ENCODE results near the gene KIAA0753.

DNA sequence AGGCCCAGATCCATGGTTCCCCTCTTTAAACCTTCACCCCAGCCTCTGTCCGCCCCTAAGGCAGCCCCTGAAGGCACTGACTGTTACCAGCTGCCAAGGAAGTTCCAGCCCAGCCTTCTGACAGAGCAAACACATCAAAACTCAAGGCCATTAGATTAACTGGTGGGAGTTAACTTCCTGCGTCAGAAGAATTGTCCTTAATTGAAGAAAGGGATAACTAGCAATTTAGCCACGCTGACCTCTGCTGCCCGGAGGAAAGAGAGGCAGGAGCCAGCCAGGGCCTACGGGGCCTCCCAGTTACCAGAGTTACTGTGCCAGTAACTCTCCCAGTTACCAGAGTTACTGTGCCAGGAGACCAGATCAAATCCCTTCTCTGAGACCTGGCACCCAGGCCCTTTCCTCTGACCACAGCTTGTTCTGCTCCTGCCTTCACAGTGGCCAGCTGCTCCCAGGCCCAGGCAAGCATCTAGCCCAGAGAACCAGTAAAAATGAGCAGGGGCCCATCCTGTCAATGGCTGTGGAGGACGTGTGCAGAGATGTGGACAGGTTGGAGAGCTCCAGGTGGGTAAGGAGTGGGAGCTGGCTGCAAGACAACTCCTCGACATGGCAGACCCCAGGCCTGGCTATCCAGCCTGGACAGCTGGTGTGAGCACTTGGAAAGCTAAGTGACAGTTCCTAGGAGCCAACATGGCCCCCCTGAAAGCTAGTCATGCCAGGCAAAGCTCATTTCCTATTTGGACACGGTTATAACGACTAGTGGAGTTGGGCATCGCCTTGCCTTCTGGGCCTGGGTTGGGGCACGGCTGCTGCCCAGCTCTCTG is 81.4 kb downstream of the KIAA0753 start:
- TF ChIP-seq, protein P1, sequence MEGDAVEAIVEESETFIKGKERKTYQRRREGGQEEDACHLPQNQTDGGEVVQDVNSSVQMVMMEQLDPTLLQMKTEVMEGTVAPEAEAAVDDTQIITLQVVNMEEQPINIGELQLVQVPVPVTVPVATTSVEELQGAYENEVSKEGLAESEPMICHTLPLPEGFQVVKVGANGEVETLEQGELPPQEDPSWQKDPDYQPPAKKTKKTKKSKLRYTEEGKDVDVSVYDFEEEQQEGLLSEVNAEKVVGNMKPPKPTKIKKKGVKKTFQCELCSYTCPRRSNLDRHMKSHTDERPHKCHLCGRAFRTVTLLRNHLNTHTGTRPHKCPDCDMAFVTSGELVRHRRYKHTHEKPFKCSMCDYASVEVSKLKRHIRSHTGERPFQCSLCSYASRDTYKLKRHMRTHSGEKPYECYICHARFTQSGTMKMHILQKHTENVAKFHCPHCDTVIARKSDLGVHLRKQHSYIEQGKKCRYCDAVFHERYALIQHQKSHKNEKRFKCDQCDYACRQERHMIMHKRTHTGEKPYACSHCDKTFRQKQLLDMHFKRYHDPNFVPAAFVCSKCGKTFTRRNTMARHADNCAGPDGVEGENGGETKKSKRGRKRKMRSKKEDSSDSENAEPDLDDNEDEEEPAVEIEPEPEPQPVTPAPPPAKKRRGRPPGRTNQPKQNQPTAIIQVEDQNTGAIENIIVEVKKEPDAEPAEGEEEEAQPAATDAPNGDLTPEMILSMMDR (IDR thresholded peaks at IDR 0.05; ENCODE audit: insufficient read depth, low read length) = no peak
- TF ChIP-seq POLR2AphosphoS5 (IDR thresholded peaks at IDR 0.05; ENCODE audit: low read depth) = no peak
- TF ChIP-seq GABPA (IDR thresholded peaks at IDR 0.05; ENCODE audit: low read depth) = no peak
- TF ChIP-seq, protein P2, sequence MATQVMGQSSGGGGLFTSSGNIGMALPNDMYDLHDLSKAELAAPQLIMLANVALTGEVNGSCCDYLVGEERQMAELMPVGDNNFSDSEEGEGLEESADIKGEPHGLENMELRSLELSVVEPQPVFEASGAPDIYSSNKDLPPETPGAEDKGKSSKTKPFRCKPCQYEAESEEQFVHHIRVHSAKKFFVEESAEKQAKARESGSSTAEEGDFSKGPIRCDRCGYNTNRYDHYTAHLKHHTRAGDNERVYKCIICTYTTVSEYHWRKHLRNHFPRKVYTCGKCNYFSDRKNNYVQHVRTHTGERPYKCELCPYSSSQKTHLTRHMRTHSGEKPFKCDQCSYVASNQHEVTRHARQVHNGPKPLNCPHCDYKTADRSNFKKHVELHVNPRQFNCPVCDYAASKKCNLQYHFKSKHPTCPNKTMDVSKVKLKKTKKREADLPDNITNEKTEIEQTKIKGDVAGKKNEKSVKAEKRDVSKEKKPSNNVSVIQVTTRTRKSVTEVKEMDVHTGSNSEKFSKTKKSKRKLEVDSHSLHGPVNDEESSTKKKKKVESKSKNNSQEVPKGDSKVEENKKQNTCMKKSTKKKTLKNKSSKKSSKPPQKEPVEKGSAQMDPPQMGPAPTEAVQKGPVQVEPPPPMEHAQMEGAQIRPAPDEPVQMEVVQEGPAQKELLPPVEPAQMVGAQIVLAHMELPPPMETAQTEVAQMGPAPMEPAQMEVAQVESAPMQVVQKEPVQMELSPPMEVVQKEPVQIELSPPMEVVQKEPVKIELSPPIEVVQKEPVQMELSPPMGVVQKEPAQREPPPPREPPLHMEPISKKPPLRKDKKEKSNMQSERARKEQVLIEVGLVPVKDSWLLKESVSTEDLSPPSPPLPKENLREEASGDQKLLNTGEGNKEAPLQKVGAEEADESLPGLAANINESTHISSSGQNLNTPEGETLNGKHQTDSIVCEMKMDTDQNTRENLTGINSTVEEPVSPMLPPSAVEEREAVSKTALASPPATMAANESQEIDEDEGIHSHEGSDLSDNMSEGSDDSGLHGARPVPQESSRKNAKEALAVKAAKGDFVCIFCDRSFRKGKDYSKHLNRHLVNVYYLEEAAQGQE (IDR thresholded peaks at IDR 0.05; ENCODE audit: insufficient replicate concordance, low read depth) = no peak

Data from HL-60 (cell line).